ENCODE measurements around the gene TBC1D10B.
"Not testable (repeated sequence)": the region's sequence is repeated elsewhere in the genome, so short reads cannot be mapped to it uniquely, and the experiment has no call there.

Gene TBC1D10B

DNA sequence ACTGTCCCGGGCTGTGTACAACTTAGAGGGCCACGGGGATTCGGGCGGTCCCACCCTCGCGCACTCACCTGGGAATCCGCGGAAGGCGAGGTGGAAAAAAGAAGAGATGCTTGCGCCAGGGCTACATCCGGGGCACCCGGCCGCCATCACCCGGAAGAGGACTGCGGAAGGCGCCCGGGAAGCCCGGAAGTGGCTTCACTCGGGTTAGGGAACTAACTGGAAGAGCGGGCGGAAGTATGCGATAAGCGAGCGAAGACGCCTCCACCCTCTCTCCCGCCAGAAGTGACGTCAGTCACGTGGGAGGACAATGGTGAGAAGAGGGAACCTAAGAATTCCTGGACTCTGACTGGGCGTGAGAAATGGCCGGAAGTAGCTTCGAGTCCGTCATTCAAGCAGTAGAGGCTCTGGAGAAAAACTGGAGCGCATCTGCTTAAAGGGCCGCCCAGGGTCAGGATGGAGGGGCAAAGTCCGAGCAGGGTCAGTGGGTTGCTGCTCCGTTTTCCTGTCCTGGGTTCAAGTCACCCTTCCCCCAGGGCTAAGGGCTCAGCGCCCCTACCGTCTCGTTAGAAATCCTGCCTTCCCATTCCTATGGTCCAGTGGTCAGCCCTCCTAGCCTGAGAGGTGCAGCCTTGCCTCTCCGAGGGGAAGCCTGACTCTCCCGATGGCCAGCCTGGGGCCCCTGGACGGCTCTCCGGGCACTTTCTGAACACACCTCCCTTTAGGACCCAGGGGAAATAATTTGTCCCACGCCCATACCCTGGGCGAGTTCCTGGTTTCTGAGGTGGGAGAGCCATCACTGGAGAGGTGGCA, 14.9 kb downstream of the TBC1D10B start, which contains the start of gene CD2BP2:
CD2BP2 (minus strand) TSS at position 165 of the 810 bp plus-strand sequence. CDS start 627 bp downstream, outside the sequence.
- peak; percentile 74 to 82 (median 76) for DNase-seq (ENCODE audit: low read depth in 3 of 3)

DNA sequence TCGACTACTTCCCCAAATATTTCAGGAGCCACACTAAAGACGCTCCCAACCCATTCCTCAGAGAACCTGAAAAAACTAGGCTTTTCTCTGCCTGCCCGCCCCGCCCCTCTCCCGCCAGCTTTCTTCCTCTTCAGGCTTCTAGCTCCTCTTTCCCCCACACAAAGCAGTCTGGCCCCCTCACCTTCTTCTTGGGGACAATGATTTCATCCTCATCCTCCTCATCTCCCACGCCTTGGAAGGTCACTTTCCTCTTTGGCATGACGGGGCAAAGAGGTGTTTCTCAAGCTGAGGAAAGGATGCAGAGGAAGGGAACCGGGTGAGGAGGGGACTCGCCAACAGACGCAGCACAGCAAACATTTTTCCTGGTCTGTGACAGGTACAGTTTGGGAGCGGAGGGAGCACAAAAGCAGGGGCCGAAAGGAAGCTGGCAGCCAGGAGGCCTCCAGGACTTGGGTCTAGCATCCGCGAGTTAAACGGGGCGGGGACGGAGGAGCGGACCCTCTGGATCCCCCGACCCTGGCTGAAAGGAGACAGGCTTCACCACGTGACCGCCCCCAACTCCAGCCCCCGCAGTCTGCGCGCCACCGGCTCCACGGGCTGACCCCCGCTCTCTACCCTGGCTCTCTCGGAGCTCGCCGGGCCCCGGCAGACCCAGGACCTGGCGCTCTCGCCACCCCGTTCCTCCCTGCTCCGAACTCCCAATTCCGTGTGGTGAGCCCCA, 15.7 kb downstream of the TBC1D10B start:
- no peak for DNase-seq (ENCODE audit: low read depth in 3 of 3)

DNA sequence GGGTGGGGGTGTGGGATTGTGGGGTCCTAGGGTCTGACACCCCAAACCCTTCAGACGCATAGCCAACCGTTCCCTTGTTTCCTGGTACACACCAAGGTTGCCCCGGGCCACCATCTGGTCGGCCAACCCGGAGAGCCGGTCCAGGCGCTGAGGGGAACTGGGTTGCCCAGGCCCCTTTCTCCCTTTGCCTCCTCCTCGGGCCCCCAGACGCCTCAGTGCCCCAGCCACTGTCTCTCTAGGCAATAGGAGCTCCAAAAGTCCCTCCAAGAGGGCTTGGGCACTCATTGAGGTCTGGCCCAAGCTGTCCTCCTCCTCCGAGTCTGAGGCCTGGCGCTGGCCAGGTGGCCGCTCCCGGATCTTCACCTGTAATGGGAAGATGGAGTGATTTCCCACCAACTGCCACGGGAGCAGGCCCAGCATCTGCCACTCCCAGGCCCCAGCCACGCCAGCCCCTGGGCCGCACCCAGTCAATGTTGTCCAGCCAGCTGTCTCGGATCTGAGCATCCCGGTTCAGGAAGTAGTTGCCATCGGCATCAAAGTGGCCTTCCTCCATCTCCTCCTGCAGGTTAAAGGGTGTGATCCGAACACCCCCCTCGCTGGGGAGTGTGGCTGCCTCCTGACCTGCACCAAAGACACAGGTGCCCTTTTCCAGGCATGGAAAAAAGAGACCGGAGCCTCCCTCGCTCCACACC, 16.7 kb downstream of the TBC1D10B start:
- no peak for DNase-seq (ENCODE audit: low read depth in 3 of 3)

DNA sequence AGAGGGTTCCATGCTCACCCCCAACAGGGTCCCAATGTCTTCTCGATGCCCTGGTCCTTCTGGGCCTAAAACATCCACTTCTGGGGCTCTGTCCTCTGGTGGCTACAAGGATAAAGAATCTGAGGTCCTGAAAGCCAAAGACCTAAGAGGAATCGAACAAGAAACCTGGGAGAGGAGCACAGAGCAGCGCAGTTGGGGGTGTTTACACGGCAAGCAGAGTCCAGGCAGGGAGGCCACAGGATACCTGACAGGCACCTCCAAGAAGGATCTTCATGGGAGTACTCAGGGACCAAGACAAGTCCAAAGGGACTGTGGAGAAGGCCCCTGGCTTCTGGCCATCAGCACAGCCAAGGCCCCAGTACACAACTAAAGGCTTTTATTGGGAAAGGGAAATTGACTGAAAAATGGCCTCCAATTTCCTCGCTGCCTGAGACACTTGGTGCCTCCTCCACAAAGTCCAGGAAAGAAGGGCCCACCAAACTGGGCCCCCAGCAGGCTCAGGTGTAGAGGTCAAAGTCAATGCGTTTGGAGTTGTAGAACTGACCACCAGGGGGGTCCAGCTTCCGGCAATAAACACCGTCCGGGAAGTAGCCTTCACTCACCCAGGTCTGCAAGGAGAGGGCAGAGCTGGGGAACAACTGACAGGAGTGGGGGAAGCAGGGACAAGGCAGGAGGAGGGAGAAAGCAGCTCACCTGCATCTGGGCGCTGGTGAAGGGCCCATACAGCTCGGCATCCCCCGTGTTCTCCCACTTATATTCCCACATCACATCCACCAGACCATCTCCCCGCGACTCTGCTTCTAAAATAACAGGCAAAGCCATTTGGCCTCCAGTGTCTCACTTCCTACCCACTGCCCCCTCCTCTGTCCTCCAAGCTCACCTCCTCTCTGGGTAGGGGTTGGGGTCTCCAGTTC, 17.5 kb downstream of the TBC1D10B start:
- DNase-seq (ENCODE audit: low read depth in 3 of 3) = no peak

DNA sequence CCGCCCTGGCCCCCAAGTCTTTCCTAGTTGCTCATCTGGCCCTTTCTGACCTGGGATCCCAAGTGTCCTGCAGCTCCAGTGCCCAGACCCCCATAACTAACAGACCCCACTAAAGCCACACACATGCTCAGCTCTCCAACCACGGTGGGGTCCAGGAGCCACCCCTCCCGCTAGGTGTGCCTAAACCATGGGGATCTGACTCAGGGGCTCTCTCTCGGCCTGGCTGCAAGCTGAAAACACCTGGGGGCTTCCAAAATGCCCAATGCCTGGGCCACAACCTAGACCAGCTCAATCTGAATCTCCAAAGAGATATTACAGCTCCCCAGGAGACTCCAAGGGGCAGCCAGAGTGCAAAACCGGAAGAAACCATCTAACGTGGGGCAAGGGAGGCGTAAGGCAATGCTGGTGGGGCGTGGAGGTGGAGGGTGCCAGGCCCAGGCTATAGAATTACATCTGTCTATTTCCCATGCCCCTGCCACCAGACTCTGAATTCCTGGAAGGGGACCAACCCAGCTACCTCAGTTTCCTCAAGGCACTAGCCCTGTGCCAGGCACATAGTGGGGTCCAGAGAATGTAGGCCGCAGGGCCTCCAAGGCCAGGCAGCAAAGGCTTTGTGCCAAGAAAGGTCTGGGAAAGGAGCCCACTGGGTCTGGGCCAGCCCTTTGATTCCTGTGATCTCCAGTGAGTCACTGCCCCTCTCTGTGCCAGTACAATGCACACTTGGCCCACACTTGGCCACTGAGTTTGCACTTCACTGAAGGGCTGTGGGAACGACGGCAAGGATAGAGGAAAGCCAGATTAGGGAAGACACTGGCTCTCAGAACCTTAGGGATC, 18.5 kb downstream of the TBC1D10B start:
- no peak for DNase-seq (ENCODE audit: low read depth in 3 of 3)

DNA sequence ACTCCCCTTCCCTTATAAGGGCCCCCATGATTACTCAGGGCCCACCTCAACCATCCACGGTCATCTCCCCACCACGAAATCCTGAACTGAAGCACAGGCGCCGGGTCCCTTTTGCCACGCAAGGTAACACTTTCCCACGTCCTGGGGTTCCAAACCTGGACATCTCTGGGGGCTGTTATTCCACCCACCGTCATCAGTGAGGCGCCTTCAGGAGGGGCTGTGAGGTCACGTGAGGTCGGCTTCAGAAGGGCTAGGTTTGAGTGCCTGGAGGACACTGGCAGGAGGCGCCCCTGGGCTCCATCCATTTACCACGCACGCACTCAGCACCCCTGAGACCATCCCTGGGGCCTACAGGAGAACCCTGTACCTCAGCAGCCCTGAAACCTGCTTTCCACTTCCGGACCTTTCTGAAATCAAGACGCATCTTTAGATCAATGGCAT, 19.3 kb downstream of the TBC1D10B start:
- no peak for DNase-seq (ENCODE audit: low read depth in 3 of 3)

DNA sequence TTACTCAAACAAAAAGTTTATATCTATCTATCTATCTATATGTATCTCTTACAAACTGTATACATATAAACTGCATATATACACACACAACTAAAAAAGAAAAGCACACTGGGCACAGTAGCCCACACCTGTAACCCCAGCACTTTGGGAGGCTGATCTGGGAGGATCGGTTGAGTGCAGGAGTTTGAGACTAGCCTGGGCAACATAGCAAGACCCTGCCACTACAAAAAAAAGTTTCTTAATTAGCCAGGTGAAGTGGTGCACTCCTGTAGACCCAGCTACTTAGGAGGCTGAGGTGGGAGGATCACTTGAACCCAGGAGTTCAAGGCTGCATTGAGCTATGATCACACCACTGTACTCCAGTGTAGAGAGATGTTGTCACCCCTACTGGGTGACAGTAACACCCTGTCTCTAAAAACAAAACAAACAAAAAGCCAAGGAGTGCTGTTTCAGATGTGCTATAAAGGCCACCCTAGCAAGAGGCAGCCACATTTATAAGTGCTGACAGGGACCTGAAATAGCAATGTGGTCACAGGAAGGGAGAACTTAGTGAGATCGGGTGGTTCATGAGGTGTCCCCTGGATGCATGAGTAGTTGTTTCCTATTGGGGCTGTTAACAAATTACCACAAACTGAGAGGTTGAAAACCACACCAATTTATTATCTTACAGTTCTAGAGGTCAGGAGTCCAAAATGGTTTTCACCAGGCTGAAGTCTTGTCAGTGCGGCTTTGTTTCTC, 20.0 kb downstream of the TBC1D10B start:
- no peak for DNase-seq (ENCODE audit: low read depth in 3 of 3)

DNA sequence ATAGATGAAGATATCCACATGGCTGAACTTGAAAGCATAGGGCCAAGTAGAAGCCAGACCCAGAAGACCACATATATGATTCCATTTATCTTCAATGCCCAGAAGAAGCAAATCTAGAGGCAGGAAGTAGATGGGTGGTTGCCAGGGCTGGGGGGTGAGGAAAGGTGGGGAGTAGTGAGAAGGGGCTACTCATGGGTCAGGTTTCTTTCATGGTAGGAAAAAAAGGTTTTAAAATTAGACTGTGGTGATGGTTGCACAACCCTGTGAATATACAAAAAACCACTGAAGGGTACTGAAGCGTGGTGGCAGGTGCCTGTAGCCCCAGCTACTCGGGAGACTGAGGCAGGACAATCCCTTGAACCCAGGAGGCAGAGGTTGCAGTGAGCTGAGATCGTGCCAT, 20.6 kb downstream of the TBC1D10B start:
- no peak for DNase-seq (ENCODE audit: low read depth in 3 of 3)

DNA sequence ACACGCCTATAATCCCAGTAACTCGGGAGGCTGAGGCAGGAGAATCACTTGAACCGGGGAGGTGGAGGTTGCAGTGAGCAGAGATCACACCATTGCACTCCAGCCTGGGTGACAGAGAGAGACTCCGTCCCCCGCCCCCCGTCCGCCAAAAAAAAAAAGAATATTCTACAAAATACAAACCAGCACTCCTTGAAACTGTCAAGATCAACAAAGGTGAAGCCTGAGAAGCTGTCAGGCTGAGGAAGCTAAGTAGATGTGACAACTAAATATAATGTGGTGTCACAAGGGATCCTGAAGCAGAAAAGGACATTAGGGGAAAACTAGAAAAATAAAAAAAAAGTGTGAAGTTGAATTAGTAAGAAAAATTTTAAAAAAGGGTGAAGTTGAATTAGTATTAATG, 21.4 kb downstream of the TBC1D10B start:
- no peak for DNase-seq (ENCODE audit: low read depth in 3 of 3)

DNA sequence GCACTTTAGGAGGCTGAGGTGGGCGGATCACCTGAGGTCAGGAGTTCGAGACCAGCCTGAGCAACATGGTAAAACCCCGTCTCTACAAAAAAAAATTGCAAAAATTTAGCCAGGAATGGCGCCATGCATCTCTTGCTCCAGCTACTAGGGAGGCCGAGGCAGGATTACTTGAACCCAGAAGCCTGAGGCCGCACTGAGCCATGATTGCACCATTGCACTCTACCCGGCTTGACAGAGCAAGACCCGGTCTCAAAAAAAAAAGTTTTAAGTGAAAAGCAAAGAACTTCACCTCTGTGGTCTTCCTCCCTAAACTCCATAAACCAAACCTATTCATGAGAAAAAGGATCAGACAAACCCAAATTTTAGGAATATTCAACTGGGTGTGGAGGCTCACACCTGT, 22.2 kb downstream of the TBC1D10B start:
- no peak for DNase-seq (ENCODE audit: low read depth in 3 of 3)

DNA sequence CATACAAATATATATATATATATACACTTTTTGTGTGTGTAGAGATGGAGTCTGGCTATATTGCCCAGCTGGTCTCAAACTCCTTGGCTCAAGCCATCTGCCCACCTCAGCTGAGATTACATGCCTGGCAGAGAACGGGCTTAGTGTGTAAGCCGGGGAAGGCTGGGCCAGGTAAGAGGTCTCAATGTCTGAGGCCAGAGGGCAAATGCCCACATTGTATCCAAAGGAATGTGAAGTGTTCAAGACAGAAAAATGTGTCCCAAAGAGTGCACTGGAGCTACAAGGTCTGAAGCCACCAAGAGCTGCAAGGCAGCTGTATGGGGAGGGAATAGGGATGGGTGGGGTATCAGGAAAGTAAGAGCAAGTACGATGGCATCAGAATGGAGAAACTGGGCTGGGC, 24.0 kb downstream of the TBC1D10B start:
- no peak for DNase-seq (ENCODE audit: low read depth in 3 of 3)

DNA sequence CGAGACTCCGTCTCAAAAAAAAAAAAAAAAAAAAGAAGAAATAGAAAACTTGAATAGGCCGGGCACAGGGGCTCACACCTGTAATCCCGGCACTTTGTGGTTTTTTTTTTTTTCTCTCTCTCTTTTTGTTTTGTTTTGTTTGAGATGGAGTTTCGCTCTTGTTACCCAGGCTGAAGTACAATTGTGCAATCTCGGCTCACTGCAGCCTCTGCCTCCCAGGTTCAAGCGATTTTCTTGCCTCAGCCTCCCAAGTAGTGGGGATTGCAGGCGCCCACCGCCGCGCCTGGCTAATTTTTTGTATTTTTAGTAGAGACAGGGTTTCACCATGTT, 26.8 kb downstream of the TBC1D10B start:
- DNase-seq (ENCODE audit: low read depth in 3 of 3) = not testable (repeated sequence)

DNA sequence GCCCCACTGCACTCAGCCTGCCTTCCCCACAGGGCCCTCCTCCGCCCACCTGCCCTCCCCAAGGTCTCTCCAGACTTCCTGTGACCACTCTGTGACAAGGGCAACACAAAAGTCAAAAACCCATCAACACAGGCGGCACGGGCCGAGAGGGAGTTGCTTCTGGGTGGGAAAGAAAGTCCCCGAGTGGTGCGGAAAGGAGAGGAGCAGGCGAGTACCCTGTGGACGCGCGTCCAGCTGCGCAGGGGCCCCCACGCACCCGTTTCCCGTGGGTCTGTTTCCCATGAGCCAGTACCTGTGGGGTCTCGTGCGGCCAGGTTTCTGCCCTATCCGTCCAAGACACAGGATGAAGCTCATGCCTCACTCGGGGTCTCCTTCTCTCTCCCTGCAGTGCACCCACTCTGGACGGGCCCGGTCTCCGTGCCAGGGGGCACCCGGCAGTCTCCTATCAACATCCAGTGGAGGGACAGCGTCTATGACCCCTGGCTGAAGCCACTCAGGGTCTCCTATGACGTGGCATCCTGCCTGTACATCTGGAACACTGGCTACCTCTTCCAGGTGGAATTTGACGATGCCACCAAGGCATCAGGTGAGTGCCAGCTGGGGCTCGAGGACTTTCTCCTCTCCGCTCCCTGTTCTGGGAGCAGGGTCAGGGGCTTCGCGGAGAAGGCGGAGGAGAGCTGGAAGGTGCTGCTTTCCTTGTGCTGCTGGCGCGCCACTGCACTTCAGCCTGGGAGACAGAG, 27.4 kb downstream of the TBC1D10B start:
- DNase-seq (ENCODE audit: low read depth in 3 of 3) = no peak

DNA sequence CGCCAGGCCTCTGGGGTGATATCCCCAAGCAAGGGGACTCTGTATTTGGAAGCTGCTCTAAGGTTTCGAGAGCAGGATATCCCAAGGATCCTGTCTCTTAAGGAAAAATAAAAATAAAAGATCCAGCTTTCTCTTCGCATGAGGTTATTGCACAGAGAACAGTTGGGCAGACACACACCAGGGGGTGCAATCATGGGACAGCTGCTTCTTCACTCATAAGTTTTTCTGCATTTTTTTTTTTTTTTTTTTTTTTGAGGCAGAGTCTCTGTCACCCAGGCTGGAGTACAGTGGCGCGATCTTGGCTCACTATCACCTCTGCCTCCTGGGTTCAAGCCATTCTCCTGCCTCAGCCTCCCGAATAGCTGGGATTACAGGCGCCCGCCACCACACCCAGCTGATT, 28.3 kb downstream of the TBC1D10B start:
- DNase-seq (ENCODE audit: low read depth in 3 of 3) = not testable (repeated sequence)

DNA sequence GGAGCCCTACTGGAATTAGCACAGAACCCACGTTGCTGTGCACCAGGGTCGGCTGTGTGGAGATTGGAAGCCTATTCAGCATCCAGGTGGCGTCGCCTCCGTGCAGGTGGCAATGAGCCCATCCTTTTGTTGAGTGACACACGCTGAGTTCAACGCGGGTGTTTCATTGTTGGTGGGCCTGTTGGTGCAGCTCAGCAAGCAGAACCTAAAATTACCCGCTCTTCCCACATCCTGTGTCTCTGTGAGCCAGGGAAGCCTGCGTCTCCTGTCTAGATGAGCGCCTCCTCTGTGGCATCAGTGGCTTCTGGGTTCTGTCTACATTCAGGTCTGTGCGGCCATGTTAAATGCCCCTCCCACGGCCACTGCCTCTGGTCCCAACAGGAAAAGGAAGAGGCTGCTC, 29.7 kb downstream of the TBC1D10B start:
- no peak for DNase-seq (ENCODE audit: low read depth in 3 of 3)

DNA sequence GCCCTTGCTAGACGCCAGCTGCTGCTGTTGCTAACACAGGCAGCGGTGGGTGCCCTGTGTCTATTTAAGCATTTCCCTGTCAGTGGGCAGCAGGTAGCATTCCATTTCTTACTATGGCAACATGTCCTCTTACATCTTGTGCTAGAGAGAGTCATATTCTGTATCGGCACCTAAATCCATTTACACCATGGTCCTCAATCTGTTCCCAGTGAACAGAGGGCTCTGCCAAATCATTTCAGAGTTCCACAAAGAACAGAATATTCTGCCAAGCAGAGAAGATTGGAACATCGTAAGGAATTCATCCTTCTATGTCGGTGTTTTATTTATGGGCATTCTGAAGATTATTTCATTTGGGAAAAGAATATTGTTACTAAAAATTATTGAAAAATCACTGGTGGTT, 31.6 kb downstream of the TBC1D10B start:
- DNase-seq (ENCODE audit: low read depth in 3 of 3) = not testable (repeated sequence)

DNA sequence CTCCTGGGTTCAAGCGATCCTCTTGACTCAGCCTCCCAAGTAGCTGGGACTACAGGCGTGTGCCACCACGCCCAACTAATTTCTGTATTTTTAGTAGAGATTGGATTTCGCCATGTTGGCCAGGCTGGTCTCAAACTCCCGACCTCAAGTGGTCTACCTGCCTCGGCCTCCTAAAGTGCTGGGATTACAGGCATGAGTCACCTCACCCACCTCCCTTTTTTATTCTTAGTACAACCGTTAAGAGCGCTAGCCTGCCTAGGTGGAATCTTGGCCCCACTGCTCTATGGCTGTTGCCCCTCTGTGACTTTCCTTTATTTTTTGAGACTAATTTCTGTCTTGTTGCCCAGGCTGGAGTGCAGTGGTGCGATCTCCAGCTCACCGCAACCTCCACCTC, 32.3 kb downstream of the TBC1D10B start:
- not testable (repeated sequence) for DNase-seq (ENCODE audit: low read depth in 3 of 3)

DNA sequence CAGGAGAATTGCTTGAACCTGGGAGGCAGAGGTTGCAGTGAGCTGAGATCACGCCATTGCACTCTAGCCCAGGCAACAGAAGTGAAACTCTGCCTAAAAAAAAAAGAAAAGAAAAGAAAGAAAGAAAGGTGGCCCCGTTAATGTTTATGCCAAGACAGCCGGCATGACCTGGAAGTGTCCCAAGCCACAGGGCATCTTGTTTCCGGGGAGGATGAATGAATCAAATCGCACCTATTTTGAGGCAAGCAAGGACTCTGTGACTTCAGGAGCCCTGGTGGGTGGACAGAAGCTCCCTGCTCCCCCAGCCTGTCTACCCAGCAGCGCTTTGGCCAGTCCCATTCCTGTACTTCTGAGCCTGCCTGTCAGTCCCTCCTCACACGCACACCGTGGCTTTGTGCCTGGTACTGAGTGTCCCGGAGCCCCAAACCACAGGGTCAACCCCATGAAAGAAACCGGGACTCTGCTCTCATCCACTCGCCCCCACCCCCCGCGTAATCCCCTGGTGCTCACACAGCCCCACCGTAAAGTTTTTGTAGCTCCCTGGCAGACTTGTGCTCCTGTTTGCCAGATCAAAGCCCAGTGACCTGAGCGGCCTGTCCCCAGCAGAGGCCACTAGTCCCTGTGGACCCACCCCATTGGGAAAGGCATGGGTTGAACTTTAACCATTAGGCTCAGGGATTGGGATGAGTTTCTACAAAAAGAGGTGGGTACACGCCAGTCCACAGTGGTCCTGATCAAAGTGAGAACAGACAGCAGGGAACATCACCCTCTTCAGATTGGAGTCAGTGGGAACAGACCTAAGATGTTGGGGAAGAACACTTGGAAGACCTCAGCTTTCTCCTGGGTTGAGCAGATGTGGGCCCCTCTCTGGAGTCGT, 34.5 kb downstream of the TBC1D10B start:
- DNase-seq (ENCODE audit: low read depth in 3 of 3) = no peak

Data from stimulated activated CD4-positive, alpha-beta T cell treated with anti-CD3 and anti-CD28 coated beads, TNF-alpha, amount 100 ng/mL, for 4 hours (primary cell).